KMS-11 (cell line): ENCODE data around the gene KIF6.

Experiments
- H2AFZ ChIP-seq: fragments of 200-600 bp; sonication (generic); 2 replicates; pipeline ENCODE4 v1.6.1; 2016; ENCODE audit warnings: antibody characterized with exemption, mixed run types, low read depth
- H3K27ac ChIP-seq: fragments of 200-600 bp; sonication (generic); 2 replicates; pipeline ENCODE4 v1.6.1; 2016; ENCODE audit warnings: mild to moderate bottlenecking, mixed run types
- H3K27me3 ChIP-seq: fragments of 200-600 bp; sonication (generic); 2 replicates; pipeline ENCODE4 v1.6.1; 2017; ENCODE audit warnings: mild to moderate bottlenecking, low read depth, mixed run types, moderate library complexity; ENCODE audit not compliant: insufficient read depth
- H3K36me3 ChIP-seq: fragments of 200-600 bp; sonication (generic); 2 replicates; pipeline ENCODE4 v1.6.1; 2017; ENCODE audit warnings: mild to moderate bottlenecking, mixed run types; ENCODE audit not compliant: insufficient read depth
- H3K4me1 ChIP-seq: fragments of 200-600 bp; sonication (generic); 2 replicates; pipeline ENCODE4 v1.6.1; 2016; ENCODE audit warnings: mild to moderate bottlenecking, low read depth, mixed run types; ENCODE audit not compliant: poor library complexity, severe bottlenecking
- H3K4me2 ChIP-seq: fragments of 200-600 bp; sonication (generic); 2 replicates; pipeline ENCODE4 v1.7.0; 2016; ENCODE audit warnings: mild to moderate bottlenecking, mixed run types
- H3K4me3 ChIP-seq: fragments of 200-600 bp; sonication (generic); IDR thresholded peaks from 2 replicates; pipeline ENCODE4 v1.6.1; 2017; ENCODE audit warnings: low read depth, low read length, mixed read lengths; ENCODE audit not compliant: insufficient read depth
- H3K79me2 ChIP-seq: fragments of 200-600 bp; sonication (generic); 2 replicates; pipeline ENCODE4 v1.6.1; 2016; ENCODE audit warnings: low read depth, mixed run types; ENCODE audit not compliant: insufficient read depth
- H3K9ac ChIP-seq: fragments of 200-600 bp; sonication (generic); 2 replicates; pipeline ENCODE4 v1.6.1; 2016; ENCODE audit warnings: mild to moderate bottlenecking, mixed run types
- H4K20me1 ChIP-seq: fragments of 200-600 bp; sonication (generic); 2 replicates; pipeline ENCODE4 v1.6.1; 2016; ENCODE audit warnings: mild to moderate bottlenecking, mixed run types; ENCODE audit not compliant: insufficient read depth
- CTCF ChIP-seq: fragments of 200-600 bp; sonication (generic); conservative IDR thresholded peaks from 2 replicates; pipeline ENCODE4 v1.6.1; 2017; ENCODE audit warnings: low read depth, mild to moderate bottlenecking, antibody characterized with exemption, low read length, moderate library complexity, mixed read lengths

KIF6 gene

GRCh38 chr6:39350723-39351505 is 374.3 kb downstream of the KIF6 start:
- Histone ChIP-seq H3K79me2 (no peaks in the 10 kb centered on the region), H3K27ac (no peak overlapping the region), H3K4me1 (no peaks in the 10 kb centered on the region), H3K4me2 (no peak overlapping the region), H3K4me3 (no peak overlapping the region), H2AFZ (no peak overlapping the region), H4K20me1 (no peaks in the 10 kb centered on the region), H3K36me3 (no peaks in the 10 kb centered on the region), H3K27me3 (no peaks in the 10 kb centered on the region), H3K9ac (no peak overlapping the region)
- no peak for TF ChIP-seq CTCF

GRCh38 chr6:39348740-39349139 is 376.5 kb downstream of the KIF6 start:
- H3K79me2 ChIP-seq = no peaks in the 10 kb centered on the region
- H3K9ac ChIP-seq = no peak overlapping the region
- H3K36me3 ChIP-seq = no peaks in the 10 kb centered on the region
- H3K4me1 ChIP-seq = no peaks in the 10 kb centered on the region
- H3K27ac ChIP-seq = no peak overlapping the region
- H2AFZ ChIP-seq = no peak overlapping the region
- H3K4me2 ChIP-seq = no peak overlapping the region
- no peak for TF ChIP-seq CTCF
- H3K27me3 ChIP-seq = no peaks in the 10 kb centered on the region
- no peak overlapping the region for H3K4me3 ChIP-seq
- H4K20me1 ChIP-seq = no peaks in the 10 kb centered on the region

GRCh38 chr6:39347906-39348585 is 377.2 kb downstream of the KIF6 start:
- Histone ChIP-seq H2AFZ (no peak overlapping the region), H3K79me2 (no peaks in the 10 kb centered on the region), H3K9ac (no peak overlapping the region), H3K36me3 (no peaks in the 10 kb centered on the region), H3K27me3 (no peaks in the 10 kb centered on the region), H3K4me3 (no peak overlapping the region), H3K27ac (no peak overlapping the region), H3K4me2 (no peak overlapping the region), H3K4me1 (no peaks in the 10 kb centered on the region), H4K20me1 (no peaks in the 10 kb centered on the region)
- peak; percentile 89 for TF ChIP-seq CTCF

- no peaks in the 10 kb centered on the region for H3K36me3 ChIP-seq
- no peak overlapping the region for H3K27ac ChIP-seq
- no peaks in the 10 kb centered on the region for H4K20me1 ChIP-seq
- no peak overlapping the region for H3K4me2 ChIP-seq
- no peak overlapping the region for H3K9ac ChIP-seq
- TF ChIP-seq CTCF = no peak
- no peaks in the 10 kb centered on the region for H3K27me3 ChIP-seq
- H3K4me1 ChIP-seq = no peaks in the 10 kb centered on the region
- no peaks in the 10 kb centered on the region for H3K79me2 ChIP-seq
- no peak overlapping the region for H3K4me3 ChIP-seq
- H2AFZ ChIP-seq = no peak overlapping the region
These were observed 378.0 kb downstream of the KIF6 start for GRCh38 chr6:39347206-39347605.
